KOPT-K1 (cell line): ENCODE data around the gene ARHGAP15.

Experiments used
- H3K27ac ChIP-seq: fragments of 200-600 bp; sonication (generic); 2 replicates; pipeline ENCODE4 v1.5.1; 2016; ENCODE audit warnings: antibody characterized with exemption, mild to moderate bottlenecking, low read depth, low read length; ENCODE audit not compliant: poor library complexity, severe bottlenecking
- H3K36me3 ChIP-seq: fragments of 200-600 bp; sonication (generic); 2 replicates; pipeline ENCODE4 v1.5.1; 2017; ENCODE audit warnings: antibody characterized with exemption, mild to moderate bottlenecking, low read length, moderate library complexity; ENCODE audit not compliant: insufficient read depth
- H3K9me3 ChIP-seq: fragments of 200-600 bp; sonication (generic); 2 replicates; pipeline ENCODE4 v1.5.1; 2017; ENCODE audit warnings: antibody characterized with exemption, low read length, mild to moderate bottlenecking; ENCODE audit not compliant: insufficient read depth, poor library complexity, severe bottlenecking

Gene ARHGAP15

DNA sequence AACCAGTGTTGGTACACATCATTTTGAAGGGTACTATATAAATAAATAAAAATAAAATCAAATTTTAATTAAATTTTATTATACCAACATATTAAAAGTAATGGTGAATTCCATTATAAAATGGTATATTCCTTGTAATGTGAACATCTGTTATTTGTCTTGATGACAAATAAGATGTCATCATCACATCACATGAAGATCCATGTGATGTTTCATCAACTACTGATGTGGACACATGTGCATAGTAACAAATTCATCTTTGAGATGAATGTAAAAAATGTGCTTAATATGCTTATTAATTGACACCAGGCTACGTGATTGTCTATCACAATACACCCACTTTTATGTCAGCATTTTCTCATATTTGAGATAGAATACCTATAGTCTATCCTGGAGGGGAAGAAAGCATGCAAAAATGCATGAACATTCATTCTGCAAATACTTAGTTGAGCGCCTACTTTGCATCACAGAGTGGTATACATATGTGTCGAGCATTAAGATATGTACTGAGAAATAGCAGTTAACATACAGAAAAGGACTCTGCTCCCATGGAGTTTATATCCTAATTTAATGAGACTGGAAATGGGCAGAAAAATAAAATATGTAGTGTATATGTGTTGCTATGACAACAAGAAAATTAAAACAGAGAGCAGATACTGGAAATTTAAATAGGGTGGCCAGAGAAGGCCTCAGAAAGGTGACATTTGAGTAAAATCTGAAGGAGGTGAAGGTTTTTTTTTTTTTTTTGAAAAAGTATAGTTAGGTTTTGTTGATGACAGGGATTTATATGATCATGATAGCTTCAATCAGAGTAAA, 281.1 kb downstream of the ARHGAP15 start:
- Histone ChIP-seq H3K36me3 (no peaks in the 10 kb centered on the region; the same call in none of the 2 replicates), H3K27ac (no peak overlapping the region), H3K9me3 (no peaks in the 10 kb centered on the region)

DNA sequence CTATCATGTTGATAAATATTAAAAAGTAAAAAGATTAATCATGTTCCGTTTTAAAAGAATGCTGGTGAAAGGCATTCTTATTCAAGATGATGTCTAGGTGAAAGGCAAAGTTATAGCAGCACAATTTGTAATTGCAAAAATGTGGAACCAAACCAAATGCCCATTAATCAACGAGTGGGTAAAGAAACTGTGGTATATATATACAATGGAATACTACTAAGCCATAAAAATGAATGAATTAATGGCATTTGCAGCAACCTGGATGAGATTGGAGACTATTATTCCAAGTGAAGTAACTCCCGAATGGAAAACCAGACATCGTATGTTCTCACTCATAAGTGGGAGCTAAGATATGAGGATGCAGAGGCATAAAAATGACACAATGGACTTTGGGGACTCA, 286.4 kb downstream of the ARHGAP15 start:
- Histone ChIP-seq H3K9me3 (no peaks in the 10 kb centered on the region), H3K27ac (no peak overlapping the region), H3K36me3 (no peaks in the 10 kb centered on the region; the same call in none of the 2 replicates)

DNA sequence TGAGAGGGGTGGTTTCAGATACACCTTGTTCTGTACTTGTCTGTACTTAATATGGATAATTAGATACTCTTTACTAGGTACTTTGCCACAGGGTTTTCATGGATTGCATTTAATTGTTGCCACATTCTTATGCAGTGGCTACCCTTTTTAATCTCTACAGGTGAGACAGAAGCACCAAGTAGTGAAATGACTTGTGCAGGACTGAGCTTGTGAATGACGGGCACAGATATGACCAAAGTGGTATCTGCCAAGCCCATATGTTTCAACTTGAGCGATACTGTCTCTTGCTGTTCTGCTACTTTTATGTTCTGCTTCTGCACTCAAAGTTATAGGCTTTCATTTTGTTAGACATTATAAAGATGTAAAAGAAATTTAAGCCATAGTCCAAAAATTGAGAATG, 288.2 kb downstream of the ARHGAP15 start:
- Histone ChIP-seq H3K36me3 (no peaks in the 10 kb centered on the region; the same call in none of the 2 replicates), H3K27ac (no peak overlapping the region), H3K9me3 (no peaks in the 10 kb centered on the region)

DNA sequence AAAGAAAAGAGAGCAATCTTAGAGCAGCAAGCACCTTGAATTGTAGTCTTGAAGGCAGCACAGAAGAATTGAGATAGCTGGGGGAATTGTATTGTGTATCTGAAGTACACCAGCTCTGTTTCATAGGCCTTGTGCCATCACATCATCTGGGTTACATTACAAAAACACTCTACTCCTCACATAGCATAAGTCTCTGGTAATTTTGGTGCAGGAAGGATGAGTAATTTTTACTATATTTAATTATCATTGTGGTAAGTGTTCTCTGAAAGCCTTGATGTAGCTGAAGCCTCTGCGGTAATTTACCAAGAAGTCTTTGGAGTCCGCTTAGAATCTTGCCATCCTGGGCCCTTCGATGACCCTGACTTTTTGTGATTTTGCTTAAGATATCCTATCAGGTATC, 291.1 kb downstream of the ARHGAP15 start:
- Histone ChIP-seq H3K9me3 (no peaks in the 10 kb centered on the region), H3K27ac (no peak overlapping the region), H3K36me3 (no peaks in the 10 kb centered on the region)

DNA sequence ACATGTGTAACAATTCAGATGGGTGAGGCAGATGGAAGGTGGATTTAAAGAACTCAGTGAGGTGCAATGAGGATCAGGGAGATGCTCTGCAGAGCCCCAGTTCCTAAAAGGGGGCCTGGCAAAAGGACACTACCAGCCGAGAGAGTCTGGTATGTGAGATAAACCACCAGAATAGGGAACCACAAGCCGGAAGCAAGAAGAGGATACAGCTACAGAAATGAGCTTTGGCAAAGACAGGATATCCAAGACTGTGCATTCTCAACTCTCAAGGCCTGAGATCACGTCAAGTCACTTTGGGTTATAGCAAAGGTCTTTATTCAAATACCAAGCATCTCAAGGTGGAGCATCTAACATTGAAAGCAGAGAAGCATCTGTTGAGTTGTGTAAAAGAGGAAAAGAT, 293.5 kb downstream of the ARHGAP15 start:
- Histone ChIP-seq H3K27ac (no peak overlapping the region), H3K9me3 (no peaks in the 10 kb centered on the region), H3K36me3 (no peaks in the 10 kb centered on the region; the same call in 1 of the 2 replicates)

DNA sequence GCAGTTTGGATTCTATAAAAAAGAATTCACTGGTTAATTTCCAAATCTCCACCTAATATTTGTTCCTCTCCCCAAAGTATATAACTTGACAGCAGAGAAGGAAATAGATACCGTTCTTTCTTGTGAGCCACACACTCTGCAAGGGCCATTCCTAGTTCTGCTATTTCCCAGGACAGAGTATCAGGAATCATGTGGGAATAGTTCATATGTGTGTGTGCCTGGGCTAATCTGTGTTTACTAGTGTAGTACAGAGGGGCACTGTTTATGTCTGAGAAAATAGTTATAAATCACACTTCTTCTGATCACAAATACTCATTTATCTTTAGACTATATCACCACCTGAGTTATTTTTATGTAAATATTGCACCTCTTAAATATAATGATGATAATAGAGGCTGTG, 296.7 kb downstream of the ARHGAP15 start:
- H3K9me3 ChIP-seq: no peaks in the 10 kb centered on the region
- no peaks in the 10 kb centered on the region; the same call in 1 of the 2 replicates for H3K36me3 ChIP-seq
- no peak overlapping the region for H3K27ac ChIP-seq

DNA sequence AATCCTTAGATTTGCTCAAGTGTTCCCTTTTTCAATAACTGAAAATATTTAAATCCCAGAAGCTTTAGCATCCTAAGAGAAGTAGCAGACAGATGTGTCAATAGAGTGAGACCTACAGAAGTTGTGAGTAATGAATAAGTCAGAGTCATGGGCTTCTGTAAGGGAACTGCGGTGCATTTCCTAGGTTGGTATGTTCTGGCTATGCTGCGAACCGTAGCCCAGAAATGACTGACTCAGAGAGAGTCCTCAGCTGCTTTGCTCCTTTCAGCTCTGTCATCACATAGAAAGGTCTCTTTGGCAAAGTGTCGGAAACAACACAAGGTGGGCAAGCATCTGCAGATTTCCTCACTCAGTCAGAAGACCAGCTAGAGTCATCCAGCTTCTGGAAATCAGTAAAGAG, 297.1 kb downstream of the ARHGAP15 start:
- Histone ChIP-seq H3K27ac (no peak overlapping the region), H3K36me3 (no peaks in the 10 kb centered on the region; the same call in 1 of the 2 replicates), H3K9me3 (no peaks in the 10 kb centered on the region)

DNA sequence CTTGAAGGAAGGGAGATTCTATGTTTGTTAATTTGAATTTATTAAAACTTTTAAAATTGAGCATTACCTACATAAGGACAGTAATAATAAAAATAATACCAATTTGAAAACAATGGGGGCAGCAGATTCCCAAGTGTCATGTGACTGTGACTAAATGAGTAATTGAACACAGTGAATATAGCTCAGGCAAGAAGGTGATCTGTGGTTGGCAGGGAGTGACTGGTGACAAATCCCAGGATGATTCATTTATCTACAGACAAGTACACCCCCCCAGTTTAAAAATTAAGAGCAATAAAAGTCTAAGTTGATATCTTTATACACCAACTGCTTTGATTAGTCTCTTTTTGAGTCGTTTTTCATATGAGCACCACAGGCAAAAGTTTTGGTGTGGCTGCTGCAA, 299.5 kb downstream of the ARHGAP15 start:
- no peaks in the 10 kb centered on the region for H3K9me3 ChIP-seq

DNA sequence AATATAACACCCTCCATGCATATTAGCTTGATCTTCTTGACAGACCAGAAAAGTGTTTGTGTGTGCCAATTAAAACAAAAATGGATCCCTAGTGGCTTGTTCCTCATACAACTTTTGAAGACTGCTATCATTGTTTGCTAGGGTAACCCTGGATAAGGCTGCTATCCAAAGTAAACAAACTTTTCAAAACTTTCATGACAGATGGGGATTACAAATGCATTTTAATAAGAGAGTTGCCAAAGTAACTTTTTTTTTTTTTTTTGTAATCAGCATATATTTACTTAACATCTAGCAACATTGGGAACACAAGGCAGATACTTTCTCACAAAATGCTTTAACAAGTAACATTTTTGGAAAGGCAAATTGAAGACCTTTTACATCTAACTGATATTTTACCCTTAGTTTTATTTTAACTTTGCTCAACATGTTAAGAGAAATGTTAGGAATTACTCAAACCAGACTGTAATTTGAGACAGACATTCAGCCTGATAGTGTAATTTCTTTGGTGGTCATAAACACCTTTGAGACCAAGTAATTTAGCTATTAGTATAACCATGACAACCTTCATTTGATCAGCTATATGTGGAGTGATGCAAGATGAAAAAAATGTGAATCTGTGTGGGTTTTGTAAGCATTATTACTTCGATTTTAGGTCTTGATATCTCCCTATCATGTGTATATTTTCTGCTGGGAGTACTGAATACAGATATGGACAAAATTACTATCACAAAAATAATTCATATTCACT, 300.9 kb downstream of the ARHGAP15 start:
- Histone ChIP-seq H3K36me3 (no peaks in the 10 kb centered on the region; the same call in 1 of the 2 replicates), H3K9me3 (no peaks in the 10 kb centered on the region), H3K27ac (no peak overlapping the region)

More for the DNA sequence above, 299.5 kb downstream of the ARHGAP15 start:
- Histone ChIP-seq H3K27ac (no peak overlapping the region), H3K36me3 (no peaks in the 10 kb centered on the region; the same call in 1 of the 2 replicates)

DNA sequence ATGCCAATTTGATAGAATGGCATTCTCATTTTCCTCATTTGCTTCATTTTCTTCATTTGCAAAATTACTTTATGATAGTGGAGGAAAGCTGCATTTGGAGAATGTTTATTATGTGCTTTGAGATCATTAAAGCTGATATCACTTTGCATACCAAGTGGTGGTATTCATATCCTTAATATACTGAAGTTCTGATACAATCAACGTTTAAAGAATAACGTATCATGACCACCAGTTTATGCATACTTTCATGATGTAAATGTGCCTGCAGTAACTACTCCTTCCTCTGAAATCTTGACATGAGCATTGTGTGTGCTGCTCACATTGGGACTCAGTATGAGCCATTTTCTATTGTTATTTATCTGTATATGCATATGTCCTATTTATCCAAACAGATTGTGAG, 302.1 kb downstream of the ARHGAP15 start:
- Histone ChIP-seq H3K9me3 (no peaks in the 10 kb centered on the region), H3K27ac (no peak overlapping the region), H3K36me3 (peaks cover 11% of the 10 kb centered on the region)

DNA sequence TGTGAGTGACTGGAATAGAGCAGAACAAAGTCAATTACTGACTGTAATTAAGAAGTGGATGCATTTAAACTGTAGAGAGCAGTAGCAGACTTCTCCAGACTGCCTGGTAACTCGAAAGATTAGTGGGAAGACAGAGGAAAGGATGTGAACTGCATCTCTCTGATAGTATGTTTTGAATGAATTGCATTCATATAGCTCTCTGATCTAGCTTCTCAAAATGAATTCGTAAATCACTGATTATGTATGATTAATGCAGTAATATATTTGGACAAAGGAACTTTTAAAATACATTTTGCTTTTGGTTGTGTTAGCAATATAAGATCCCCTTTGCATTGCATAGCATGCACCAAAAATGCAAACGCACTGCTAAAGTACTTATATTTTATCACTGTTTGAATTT, 304.0 kb downstream of the ARHGAP15 start:
- no peak overlapping the region for H3K27ac ChIP-seq
- no peaks in the 10 kb centered on the region for H3K9me3 ChIP-seq
- peaks cover 30% of the 10 kb centered on the region for H3K36me3 ChIP-seq

DNA sequence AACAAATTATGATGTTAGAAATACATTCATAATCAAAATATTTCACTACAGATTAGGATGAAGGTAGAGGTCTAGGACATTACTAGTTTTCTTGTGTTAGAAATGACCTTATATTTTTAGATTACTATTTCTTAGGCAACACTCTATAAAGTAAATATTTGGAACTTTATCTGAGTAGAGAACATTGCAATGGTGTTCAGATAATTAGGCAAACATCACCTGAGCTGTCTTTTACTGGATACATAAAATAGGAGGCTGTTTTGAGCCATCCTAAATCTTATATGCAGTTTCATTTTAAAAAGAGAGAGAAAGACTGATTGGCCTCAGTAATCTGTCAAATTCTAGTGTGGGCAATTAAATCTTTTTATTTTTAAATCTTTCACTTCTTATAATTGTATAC, 304.6 kb downstream of the ARHGAP15 start:
- Histone ChIP-seq H3K27ac (no peak overlapping the region), H3K36me3 (peaks cover 36% of the 10 kb centered on the region), H3K9me3 (no peaks in the 10 kb centered on the region)

DNA sequence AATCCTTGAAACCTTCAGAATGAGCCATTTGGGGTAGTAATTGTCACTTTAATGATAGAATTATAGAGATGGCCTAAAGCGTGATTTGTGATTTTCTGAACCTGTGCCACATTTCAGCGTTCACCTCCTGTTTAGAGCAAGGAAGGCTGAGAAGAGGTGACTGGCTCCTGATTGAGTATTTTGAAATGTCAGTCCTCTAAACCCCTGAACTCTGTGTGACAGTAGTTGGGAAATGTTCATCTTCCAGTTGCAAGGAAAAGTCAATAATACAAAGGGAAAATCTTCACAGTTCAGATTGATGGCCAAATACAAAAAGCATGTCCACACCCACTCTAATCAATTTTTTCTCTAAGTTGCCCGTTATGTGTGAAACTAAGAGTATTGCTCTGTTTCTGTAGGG, 305.2 kb downstream of the ARHGAP15 start:
- Histone ChIP-seq H3K27ac (no peak overlapping the region), H3K9me3 (no peaks in the 10 kb centered on the region), H3K36me3 (peaks cover 38% of the 10 kb centered on the region)

DNA sequence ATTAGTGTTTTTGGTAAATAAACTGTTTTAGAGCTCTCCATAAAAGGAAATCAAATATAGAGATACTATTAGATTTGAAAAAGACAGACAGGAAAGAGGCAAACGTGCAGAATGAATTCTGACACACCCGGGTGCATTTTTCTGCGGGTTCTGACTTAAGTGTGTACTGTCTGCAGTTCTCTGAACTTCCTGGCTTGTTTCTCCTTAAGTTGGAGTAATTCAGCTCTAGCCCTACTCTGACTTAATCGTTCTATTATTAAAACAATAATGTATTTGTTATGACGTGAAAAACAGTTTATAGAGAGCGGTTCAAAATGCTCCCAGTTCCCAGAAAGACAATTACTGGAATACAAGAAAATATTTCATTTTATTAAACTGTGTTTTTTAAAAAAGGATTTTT, 305.9 kb downstream of the ARHGAP15 start:
- H3K27ac ChIP-seq: no peak overlapping the region
- peaks cover 38% of the 10 kb centered on the region for H3K36me3 ChIP-seq

DNA sequence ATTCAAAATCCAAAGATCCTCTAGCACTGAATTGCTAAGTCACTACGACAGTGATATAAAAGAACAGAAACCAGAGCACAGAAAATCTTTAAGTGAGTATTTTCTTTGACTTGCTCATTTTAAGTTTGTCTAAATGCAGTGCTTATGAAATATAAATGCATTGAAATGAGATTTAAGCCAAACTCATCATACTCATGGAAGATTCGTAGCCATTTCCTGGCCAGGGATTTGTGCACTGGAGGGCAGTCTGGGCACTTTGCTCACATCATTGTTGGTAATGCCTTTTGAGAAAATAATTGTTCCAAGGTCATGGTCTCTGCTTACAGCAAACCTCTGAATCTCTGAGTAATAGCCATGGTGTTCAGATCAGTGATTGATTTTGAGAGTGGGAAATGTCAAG, 307.7 kb downstream of the ARHGAP15 start:
- Histone ChIP-seq H3K36me3 (peaks cover 54% of the 10 kb centered on the region), H3K9me3 (no peaks in the 10 kb centered on the region), H3K27ac (no peak overlapping the region)

More for the DNA sequence above, 305.9 kb downstream of the ARHGAP15 start:
- no peaks in the 10 kb centered on the region for H3K9me3 ChIP-seq
